GM10266 (cell line): ENCODE data around the gene DEUP1.
"Not testable (repeated sequence)": the region's sequence is repeated elsewhere in the genome, so short reads cannot be mapped to it uniquely, and the experiment has no call there.

Source experiments
- DNase-seq: peaks from one replicate; pipeline ENCODE4 v3.0.0; 2012; ENCODE audit errors: extremely low spot score
- TF ChIP-seq, protein P1 (sequence below): IDR thresholded peaks from 2 replicates; pipeline ENCODE4 v1.5.1; 2012; ENCODE audit warnings: mild to moderate bottlenecking, low read depth; ENCODE audit not compliant: control insufficient read depth, insufficient read depth; ENCODE audit errors: missing control alignments

The DEUP1 gene

GRCh38 chr11:93291898-93292297, 38.6 kb upstream of the DEUP1 start:
- TF ChIP-seq, protein P1, sequence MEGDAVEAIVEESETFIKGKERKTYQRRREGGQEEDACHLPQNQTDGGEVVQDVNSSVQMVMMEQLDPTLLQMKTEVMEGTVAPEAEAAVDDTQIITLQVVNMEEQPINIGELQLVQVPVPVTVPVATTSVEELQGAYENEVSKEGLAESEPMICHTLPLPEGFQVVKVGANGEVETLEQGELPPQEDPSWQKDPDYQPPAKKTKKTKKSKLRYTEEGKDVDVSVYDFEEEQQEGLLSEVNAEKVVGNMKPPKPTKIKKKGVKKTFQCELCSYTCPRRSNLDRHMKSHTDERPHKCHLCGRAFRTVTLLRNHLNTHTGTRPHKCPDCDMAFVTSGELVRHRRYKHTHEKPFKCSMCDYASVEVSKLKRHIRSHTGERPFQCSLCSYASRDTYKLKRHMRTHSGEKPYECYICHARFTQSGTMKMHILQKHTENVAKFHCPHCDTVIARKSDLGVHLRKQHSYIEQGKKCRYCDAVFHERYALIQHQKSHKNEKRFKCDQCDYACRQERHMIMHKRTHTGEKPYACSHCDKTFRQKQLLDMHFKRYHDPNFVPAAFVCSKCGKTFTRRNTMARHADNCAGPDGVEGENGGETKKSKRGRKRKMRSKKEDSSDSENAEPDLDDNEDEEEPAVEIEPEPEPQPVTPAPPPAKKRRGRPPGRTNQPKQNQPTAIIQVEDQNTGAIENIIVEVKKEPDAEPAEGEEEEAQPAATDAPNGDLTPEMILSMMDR, result no peak

GRCh38 chr11:93295921-93296575, 34.5 kb upstream of the DEUP1 start:
- TF ChIP-seq, protein P1, result no peak
- no peak for DNase-seq

More at GRCh38 chr11:93291898-93292297, 38.6 kb upstream of the DEUP1 start:
- no peak for DNase-seq

GRCh38 chr11:93303689-93304088, 26.9 kb upstream of the DEUP1 start:
- no peak for DNase-seq
- TF ChIP-seq, protein P1, result no peak

DNA sequence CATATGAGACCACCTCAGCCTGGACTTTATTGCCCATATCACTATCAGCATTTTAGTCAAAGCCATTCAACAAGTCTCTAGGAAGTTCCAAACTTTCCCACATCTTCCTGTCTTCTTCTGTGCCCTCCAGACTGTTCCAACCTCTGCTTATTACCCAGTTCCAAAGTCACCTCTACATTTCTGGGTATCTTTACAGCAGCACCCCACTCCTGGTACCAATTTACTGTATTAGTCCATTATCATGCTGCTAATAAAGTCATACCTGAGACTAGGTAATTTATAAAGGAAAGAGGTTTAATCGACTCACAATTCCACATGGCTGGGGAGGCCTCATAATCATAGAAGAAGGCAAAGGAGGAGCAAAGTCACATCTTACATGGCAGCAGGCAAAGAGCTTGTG, 16.1 kb upstream of the DEUP1 start:
- not testable (repeated sequence) for DNase-seq

GRCh38 chr11:93319224-93319839, 11.2 kb upstream of the DEUP1 start:
- DNase-seq, result no peak
- TF ChIP-seq, protein P1, result no peak

- no peak for DNase-seq
These were observed 10.3 kb upstream of the DEUP1 start for GRCh38 chr11:93320230-93320629.

DNA sequence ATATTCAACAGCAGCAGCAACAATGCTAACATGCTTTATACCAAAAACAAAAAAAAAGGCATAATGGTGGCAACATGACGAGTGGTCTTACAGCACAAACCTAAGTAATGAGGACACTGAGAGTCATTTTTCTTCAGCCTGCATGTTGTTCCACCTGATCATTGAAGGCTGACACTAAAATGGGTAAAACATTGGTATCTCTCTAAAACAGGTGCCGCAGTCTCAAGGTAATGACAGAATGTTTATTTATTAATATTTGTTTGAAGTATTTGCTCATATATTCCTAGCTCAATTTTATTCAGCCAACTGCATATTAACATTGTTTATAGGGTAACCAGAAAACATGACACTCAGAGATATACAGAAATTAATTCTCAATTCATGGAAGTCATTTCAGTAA, 8.3 kb upstream of the DEUP1 start:
- TF ChIP-seq, protein P1, result no peak
- no peak for DNase-seq

More at GRCh38 chr11:93320230-93320629, 10.3 kb upstream of the DEUP1 start:
- TF ChIP-seq, protein P1, result no peak

- no peak for DNase-seq
- TF ChIP-seq, protein P1, result no peak
These were observed 6.8 kb upstream of the DEUP1 start for GRCh38 chr11:93323747-93324146.
